ENCODE results near the gene CPXM2.
"Not testable (repeated sequence)": the region's sequence is repeated elsewhere in the genome, so short reads cannot be mapped to it uniquely, and the experiment has no call there.

CPXM2 gene

DNA sequence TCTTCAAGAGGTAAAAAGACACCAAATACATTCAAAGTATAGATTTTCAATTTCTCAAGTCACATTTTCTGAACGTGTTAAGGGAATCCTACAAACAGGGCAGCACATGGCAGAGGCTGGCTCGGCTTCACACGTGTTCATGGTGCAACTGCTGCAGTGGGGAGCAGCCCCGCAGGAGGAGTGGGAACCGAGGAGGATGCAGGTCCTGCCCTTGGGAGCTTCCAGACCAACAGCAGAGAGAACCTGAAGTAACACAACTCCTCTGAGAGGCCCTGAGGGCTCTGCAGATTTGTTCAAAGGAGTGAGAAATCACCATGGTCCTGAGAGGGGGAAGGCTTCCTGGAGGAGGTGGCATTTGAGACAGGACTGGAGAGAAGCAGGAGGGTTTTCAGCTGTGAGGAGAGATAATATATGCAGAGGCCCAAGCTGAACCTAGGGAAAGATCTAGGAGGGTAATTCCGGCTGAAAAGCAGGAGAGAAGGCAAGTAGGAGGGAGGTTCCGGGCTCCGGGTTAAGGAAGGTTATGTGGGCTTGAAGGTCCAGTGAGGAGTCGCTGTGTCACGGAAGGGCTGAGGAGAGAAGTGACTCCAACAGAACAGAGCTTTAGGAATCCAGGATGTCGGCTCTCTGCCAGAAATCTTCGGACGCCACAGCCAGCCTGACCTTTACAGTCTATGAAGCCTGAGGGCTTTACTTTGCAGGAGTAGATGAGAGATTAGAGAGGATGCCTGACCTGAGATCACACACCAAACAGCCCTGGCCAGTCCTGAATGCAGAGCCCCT, 148.0 kb downstream of the CPXM2 start:
- no peak for DNase-seq (ENCODE audit: low spot score)

DNA sequence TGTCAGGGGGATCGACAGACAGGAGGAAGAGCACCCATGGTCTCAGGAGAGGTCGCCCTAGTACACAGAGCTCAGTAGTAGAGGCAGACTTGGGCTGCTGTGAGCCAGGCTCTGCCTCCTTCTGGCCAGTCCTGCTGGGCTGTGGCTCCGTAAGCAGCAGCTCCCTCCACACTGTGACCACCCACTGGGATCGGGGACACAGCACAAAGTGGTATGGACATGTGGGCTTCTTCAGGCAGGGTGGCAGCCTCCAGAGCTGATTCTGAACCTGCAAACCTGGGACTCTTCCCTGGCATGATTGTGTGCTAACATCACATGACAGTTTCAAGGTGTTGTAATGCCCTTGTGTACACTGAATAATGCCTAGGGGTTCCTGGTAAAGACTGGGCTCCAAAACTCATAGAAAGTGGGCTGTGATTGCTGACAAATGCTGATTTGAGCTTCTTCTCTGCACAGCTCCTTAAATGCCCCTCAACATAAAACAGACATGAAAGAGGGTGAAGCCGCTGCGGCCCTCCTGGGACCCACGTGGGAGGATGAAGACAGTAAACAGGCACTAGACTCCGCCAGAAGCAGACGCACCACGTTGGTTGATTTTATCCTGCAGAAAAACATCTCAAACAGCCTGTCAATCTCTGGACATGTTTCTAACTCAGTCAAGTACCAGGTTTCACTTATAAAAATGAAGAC, 148.7 kb downstream of the CPXM2 start:
- no peak for DNase-seq (ENCODE audit: low spot score)

DNA sequence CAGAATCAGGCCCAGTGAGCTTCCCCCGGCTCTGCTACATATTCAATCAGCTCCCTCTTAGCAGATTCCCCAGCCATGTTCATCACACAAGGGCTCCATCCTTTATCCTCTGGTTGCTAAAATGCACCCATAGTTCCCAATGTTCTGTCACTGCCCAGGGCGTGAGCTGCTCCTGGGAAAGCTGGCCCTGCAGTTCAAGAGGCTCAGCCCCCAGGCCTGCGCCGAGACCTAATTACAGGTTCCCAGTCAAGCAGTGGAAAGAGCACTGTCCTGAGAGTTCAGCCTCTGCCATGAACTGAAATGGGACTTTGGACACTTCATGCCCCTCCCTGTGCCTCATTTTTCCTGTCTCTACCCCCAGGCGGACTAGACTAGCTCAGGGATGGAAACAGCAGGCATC, 149.9 kb downstream of the CPXM2 start:
- DNase-seq (ENCODE audit: low spot score), result no peak

DNA sequence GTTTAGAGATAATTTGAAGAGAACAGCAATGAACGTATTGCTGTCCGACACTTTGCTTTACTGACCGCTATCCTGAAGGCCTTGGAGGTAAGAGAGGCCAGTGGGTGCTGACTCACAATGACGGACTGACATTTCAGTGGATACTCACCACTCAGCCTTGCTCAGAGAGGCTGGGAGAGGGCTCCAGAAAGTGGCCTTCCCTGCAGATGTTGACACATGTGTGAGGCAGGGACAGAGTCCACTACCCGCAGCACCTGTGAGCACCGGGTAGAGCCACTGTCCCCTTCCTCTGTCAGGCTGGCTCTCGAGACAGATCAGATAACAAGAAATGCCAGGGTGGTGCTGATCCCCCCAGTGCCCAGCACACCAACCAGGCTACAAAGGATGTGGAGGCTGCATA, 150.5 kb downstream of the CPXM2 start:
- DNase-seq (ENCODE audit: low spot score), result no peak

DNA sequence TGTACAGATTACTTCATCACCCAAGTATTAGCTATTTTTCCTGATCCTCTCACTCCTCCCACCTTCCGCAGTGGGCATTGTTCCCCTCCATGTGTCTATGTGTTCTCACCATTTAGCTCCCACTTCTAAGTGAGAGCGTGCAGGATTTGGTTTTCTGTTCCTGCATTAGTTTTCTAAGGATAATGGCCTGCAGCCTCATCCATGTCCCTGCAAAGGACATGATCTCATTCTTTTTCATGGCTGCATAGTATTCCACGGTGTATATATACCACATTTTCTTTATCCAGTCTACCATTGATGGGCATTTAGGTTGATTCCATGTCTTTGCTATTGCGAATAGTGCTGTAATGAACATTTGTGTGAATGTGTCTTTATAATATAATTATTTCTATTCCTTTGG, 154.7 kb downstream of the CPXM2 start:
- DNase-seq (ENCODE audit: low spot score), result not testable (repeated sequence)

DNA sequence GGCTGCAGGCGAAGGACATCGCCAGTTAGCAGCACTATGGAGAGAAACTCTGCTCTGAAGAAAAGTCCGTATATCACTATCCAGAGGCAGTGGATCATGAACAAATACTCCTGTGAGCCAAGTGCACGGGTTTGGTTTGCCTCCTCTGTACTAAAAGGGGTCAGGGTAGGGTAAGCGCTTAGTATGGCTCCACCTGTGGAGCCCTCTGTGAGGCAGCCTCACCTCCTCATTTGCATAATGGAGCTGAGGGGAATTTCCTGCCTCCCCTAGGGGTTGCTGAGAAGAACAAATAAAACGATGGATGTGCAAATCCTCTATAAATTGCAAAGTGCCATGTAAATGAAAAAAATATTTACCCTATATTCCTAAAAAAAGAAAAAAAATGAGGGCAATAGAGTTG, 162.1 kb downstream of the CPXM2 start:
- DNase-seq (ENCODE audit: low spot score), result no peak

DNA sequence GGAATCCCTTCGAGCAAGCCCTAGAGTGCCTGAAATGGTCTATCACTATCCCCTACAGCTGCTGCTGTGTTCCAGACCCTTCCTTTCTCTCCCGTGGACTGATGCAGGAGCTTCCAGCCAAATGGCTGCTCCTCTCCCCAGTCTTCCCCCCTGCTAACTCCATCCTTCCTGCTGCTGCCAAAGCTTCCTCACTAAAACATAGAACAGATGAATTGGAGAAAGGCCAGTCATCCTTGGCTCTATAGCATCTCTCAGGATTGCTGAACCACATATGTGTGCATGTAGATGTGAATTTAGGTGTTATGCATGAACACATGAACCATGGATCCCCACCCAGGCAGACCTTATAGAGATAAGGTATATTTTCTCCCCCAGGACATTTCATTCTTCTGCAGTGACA, 164.8 kb downstream of the CPXM2 start:
- peak; percentile 70 for DNase-seq (ENCODE audit: low spot score)

DNA sequence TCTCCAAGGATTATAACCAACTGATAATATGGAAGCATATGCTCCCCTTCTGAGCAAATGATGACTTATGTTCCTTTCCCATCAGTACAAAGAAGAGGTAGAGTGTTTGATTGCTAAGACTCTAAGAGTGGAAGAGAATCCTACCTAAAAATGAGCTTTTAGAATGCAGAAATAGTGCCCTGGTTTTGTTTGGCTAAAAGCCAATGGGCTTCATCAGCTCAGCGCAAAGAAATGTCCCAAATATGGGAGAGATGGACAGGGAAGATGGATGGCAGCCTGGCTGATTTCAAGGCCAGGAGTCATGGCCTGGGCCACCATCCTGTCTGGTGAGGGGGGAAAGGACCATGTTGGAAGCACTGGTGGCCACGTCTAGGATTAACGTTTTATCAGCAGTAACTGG, 165.2 kb downstream of the CPXM2 start:
- peak; percentile 50 for DNase-seq (ENCODE audit: low spot score)

DNA sequence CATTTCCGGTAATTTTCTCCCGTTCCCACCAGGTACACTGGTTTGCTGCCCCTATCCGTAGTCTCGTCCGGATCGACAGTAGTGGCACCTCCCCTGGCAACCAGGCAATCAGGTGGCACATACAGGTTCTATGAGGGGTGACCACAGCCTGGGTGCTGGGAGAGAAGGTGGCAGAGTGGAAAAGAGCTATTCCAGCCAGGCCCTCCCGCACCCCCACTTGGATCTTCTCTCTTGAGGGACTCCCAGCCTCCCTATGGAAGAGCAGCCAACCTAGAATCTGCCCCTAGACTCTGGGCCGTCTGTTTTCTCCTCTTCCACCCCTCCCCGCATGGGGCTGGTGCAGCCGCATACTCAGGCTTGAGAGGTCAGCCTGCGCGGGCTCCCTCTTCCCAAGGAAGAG, 166.9 kb downstream of the CPXM2 start:
- DNase-seq (ENCODE audit: low spot score), result no peak

DNA sequence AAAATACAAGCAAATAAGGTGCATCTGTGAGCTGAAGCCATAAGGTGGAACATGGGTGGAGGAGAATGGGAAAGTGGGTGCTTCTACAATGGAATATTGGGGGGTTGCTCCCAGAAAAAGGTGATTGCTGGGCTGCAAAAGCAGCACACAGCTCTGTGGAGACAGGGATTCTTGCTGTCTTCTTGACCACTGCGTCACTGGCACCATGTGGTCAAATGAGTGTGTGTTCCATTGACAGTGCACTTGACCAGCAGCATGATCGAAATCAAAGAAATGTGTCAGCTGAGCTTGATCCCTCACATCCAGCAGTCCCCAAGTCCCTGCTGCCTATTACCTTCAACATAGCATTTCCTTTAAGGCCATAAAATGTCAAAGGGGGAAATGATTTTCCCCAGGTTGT, 169.3 kb downstream of the CPXM2 start:
- no peak for DNase-seq (ENCODE audit: low spot score)

DNA sequence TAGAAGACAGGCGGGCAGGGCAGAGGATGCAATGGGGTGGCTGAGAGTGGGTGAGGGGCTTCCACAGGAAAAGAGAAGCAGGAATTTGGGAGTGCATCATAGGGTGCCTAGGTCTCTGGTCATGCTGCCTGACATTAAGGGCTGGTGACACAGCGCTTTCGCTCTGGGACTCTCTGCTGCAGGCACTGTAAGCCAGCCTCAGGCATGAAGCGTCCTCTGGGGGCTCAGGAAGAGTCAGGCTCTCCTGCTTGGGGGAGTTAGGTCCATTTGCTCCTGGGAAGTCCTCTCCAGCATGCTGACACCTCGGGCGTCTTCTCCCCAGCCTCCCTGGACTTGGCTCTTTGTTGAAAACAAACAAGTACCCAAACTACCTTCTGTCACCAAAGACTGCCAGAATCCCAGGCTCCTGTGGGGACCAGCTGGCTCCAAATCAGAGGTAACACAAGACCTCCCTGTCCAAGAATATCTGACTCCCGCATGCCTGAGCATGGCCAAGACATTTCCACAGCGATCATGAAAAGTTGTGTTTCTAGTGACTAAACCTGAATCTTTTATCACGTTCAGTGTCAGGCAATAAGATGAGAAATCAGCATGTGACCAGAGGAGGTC, 170.1 kb downstream of the CPXM2 start:
- DNase-seq (ENCODE audit: low spot score), result peak; percentile 81

DNA sequence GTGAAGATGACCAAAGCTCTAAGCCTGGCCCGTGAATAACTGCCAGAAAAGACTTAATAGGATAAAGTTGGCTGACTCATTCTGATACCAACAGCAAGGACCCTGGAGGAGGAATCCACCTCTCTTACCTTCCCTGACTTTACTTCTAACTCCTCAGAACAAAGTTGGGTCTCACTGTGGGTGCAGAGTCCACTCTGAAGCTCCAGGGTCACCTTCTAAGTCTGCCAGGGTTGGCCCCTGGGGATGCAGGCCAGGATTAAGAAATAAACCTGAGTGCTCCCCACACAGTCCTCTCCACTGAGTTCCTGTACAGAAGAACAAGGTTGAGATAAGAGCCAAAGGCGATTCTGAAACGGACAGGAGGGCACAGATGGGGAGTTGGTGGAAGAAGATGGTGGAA, 171.1 kb downstream of the CPXM2 start:
- DNase-seq (ENCODE audit: low spot score), result no peak

DNA sequence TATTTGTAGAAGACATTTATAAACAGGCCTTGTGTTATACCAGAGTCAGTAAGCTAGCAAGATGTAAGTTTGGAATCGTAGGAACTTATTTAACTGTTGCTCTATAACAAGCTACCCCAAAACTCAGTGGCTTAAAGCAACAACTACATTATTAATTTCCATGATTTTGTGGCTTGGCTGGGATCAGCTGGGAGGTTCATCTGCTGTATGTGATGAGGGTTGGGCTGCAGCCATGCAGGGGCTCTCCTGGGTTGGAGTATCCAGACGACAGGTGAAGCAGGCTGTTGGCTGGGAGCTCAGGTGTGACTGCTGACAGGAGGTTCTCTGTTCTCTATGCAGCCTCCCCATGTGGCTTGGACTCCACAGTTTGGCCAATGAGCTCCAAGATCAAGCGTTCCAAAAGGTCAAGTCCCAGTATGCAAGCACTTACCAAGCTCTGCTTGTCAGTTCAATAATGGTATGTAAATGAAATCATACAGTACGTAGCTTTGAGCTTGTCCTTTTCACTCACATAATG, 173.0 kb downstream of the CPXM2 start:
- no peak for DNase-seq (ENCODE audit: low spot score)

DNA sequence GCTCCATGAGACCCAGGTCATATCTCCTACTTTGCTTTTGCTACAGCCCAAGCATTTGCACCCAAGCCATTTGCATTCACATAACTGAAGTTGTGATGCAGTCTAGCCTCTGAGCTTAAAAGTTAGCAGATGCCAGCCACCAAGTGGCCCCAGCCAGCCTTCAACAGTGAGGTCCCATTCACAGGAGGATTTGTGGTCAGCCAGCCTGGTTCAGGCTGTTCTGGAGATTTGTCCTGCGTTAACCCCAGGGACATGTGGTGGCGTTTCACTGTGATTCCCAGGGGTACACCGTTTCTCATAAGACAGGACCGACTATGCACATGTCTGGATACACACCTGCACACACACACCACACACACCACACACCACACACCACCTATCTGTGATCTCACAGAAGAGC, 174.3 kb downstream of the CPXM2 start:
- DNase-seq (ENCODE audit: low spot score), result no peak

DNA sequence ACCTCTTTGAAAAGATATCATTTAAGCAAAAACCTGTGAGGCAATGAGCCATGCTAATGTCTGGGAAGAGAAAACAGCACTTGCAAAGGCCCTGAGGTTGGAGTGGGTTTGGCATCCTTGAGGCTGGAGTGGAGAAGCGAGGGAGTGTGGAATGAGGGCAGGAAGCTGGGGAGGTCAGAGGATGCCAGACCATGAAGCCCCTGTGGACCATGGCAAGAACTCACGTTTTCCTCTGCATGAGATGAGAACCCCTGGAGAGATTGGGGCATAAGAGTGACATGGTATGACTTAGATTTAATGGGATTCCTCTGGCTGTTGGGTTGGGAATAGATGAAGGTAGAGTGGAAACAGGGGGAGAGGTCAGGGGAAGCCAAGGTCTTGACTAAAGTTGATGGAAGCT, 176.1 kb downstream of the CPXM2 start:
- DNase-seq (ENCODE audit: low spot score), result no peak

DNA sequence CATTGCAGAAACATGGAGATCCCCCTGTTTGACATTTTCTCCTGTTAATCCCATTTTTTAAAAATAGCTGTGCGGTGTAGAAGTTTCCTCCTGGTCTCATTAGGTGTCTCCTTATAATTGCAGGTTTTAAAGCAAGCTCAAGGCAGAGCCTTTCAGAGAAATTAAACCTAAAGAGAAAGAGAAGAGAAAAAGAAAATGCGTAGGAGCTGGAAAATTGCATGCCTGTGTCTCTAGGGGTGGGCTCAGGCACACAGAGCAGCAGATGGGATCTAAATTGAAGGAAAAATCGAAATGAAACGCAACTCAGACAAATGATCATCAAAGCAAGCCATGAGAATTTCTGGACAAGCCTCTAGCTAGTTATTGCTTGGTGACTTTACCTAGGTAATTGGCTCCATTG, 185.4 kb downstream of the CPXM2 start:
- DNase-seq (ENCODE audit: low spot score), result no peak

DNA sequence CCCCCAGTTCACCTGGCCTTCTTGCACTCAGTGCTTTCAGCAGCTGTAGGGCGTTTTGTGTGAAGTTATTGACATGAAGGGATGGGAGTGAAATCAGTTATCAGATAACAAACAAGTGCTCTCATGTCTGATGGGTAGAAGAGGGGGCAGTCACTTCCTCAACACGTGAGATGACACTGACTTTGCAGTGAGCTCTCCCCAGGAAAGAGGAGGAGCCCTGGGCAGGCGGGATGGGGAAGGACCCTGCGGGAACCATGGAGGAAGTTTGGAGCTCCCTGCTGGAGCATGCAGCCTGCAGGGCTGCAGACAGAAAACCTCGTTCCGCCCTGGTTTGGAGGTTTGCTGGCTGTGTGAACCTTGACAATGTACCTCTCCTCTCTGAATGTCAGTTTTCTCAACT, 186.8 kb downstream of the CPXM2 start:
- no peak for DNase-seq (ENCODE audit: low spot score)

DNA sequence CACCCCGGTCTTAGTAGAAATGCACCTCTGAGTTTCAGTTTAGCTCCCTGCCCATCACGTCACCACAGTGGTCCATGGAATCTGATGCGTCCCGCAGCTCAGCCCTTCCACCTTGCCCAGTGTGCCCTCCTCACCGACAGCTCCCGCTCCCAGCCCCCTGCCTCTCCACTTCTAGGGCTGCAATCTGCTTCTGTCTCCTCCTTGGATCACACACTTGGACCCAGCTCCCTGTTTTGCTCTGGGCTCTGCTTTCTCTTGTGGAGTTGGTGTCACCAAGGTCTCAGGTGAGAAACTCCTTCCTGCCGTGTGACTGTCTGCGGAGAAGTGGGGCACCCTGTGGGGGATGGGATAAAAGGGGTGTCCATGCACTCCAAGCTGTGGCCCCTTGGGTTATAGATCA, 187.5 kb downstream of the CPXM2 start:
- DNase-seq (ENCODE audit: low spot score), result no peak

DNA sequence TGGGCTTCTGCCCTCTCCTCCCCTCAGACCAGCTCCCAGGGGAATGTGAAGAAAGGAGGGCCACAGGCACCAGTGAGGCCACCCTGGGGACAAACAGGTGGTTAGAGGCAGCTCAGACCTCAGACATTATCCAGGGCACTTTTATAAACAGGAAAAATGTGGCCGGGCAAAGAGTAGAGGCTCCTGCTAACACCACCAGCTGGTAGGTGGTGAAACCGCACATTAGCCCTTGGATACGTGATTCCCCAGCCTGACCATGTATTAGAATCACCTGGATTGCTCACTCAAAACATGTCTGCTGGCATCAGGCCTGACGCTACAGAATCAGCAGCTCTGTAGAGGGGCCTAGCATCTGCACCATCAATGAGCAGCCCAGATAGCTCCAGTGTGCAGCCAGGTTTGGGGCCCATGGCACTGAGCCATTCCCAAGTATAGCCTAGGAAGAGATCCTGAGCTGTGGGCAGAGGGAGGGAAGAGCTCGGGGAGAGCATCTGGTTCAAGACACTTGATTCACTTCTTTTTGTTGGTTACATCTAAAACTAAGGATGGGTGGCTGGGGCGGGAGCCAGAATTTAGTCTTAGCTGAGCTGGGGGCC, 188.3 kb downstream of the CPXM2 start:
- DNase-seq (ENCODE audit: low spot score), result no peak
